PC-3 (cell line): ENCODE results near the gene OR14A2.

Experiments
- CTCF ChIP-seq: fragments of 300-600 bp; sonication (generic); conservative IDR thresholded peaks from 2 replicates; pipeline ENCODE4 v1.5.1; 2017; ENCODE audit warnings: antibody characterized with exemption, low read depth, mild to moderate bottlenecking, low read length
- EZH2 ChIP-seq: fragments of 300-600 bp; sonication (generic); IDR thresholded peaks from one replicate; pipeline ENCODE4 v1.6.1; 2017; ENCODE audit warnings: antibody characterized with exemption, mild to moderate bottlenecking, low read length; ENCODE audit not compliant: unreplicated experiment

DNA sequence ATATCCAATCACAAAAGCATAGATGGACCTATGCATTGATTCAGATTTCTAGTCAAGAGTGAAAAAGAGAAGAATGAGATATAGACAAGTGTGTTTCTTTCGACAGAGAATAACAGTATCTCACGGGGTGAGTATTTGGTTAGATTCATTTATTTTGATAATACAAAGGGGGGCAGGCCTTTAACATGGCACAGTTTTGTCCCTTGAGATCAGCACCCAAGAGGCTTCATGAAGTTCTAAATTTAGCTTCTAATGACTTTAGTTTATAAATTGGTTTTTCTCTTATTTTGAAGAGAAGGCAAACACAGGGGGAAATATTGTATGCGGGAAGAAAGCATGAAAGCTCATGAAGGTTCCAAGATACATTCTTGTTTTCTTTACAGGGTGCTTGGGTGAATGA lies 12.5 kb upstream of the OR14A2 start, which contains the start of gene OR1C1:
- no peak for TF ChIP-seq CTCF
- no peak for TF ChIP-seq EZH2
